ENCODE data around the gene YRDC.

The YRDC gene

GRCh38 chr1:37759451-37759850 lies 48.6 kb downstream of the YRDC start:
- Histone ChIP-seq H3K27ac (no peak overlapping the region), H3K4me1 (no peaks in the 10 kb centered on the region), H3K4me2 (no peak overlapping the region), H3K4me3 (no peak overlapping the region), H4K20me1 (no peaks in the 10 kb centered on the region), H3K36me3 (no peaks in the 10 kb centered on the region), H3K27me3 (peaks cover 6% of the 10 kb centered on the region; the same call in 1 of the 2 replicates), H3K9ac (no peak overlapping the region), H3K9me3 (no peaks in the 10 kb centered on the region)
- TF ChIP-seq Cebpa-rat (IDR thresholded peaks at IDR 0.05), result no peak

- H3K4me1 ChIP-seq, result no peaks in the 10 kb centered on the region
- no peak overlapping the region for H3K4me3 ChIP-seq
- no peak for TF ChIP-seq Cebpa-rat (IDR thresholded peaks at IDR 0.05)
- no peak overlapping the region for H3K9ac ChIP-seq
- H3K9me3 ChIP-seq, result no peaks in the 10 kb centered on the region
- no peaks in the 10 kb centered on the region for H4K20me1 ChIP-seq
- H3K4me2 ChIP-seq, result no peak overlapping the region
- no peak overlapping the region for H3K27ac ChIP-seq
- 0 out of 2 replicates have a peak, but pooled peaks cover 5% of the 10 kb centered on the region for H3K27me3 ChIP-seq
- H3K36me3 ChIP-seq, result no peaks in the 10 kb centered on the region
Measured at GRCh38 chr1:37755951-37756560, 52.0 kb downstream of the YRDC start.

- Histone ChIP-seq H3K36me3 (no peaks in the 10 kb centered on the region), H3K4me1 (no peaks in the 10 kb centered on the region), H3K9me3 (no peaks in the 10 kb centered on the region), H3K9ac (no peak overlapping the region), H3K4me3 (no peak overlapping the region), H3K27ac (no peak overlapping the region), H3K27me3 (0 out of 2 replicates have a peak, but pooled peaks cover 5% of the 10 kb centered on the region), H4K20me1 (no peaks in the 10 kb centered on the region), H3K4me2 (no peak overlapping the region)
- no peak for TF ChIP-seq Cebpa-rat (IDR thresholded peaks at IDR 0.05)
Measured at GRCh38 chr1:37755290-37755689, 52.7 kb downstream of the YRDC start.

GRCh38 chr1:37753473-37754321 lies 54.3 kb downstream of the YRDC start:
- H3K36me3 ChIP-seq, result no peaks in the 10 kb centered on the region
- H3K4me2 ChIP-seq, result no peak overlapping the region
- no peaks in the 10 kb centered on the region for H4K20me1 ChIP-seq
- no peak overlapping the region for H3K9ac ChIP-seq
- H3K9me3 ChIP-seq, result no peaks in the 10 kb centered on the region
- no peak overlapping the region for H3K27ac ChIP-seq
- no peak overlapping the region for H3K4me3 ChIP-seq
- H3K27me3 ChIP-seq, result 0 out of 2 replicates have a peak, but pooled peaks cover 5% of the 10 kb centered on the region
- H3K4me1 ChIP-seq, result no peaks in the 10 kb centered on the region
- TF ChIP-seq Cebpa-rat (IDR thresholded peaks at IDR 0.05), result no peak

All from BLaER1 (cell line).